ENCODE data around the gene LIN7C.

Gene LIN7C

DNA sequence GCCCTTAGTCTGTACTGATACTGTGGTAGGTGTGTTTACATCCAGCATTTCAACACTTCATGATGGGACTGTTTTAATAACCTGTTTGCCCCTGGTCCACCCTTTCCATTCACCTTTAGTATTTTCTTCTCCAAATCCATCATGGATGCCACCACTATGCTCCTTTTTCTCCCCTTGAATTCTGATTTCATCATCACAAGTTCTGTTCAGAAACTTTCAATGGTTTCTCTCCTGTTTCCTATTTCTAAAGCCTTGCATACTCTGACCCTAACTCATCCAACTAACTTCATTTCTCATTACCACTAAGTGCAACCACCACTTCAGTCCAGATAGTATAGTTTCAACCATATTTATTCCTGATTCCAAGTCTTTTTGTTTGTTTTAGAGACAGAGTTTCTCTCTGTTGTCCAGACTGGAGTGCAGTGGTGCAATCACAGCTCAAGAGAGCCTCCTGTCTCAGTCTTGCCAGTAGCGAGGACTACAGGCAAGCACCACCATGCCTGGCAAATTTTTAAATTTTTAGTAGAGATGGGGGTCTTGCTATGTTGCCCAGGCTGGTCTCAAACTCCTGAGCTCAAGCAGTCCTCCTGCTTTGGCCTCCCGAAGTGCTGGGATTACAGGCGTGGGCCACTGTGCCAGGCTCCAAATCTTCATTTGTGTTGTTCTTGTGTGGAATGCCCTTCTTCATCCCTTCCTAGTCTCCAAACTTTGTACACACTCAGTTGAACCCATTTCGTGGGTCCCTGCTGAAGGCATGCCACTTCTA lies 1.2 kb upstream of the LIN7C start:
- no peak overlapping the region for H3K27ac ChIP-seq (ENCODE audit: low read depth, low read length)
- peaks cover 12% of the 10 kb centered on the region for H3K36me3 ChIP-seq (ENCODE audit: control insufficient read depth, insufficient read depth, low read length)
- no peaks in the 10 kb centered on the region for H3K27me3 ChIP-seq (ENCODE audit: control insufficient read depth, insufficient read depth, low read length)
- peak overlapping the region; percentile 91; the same call in 1 of the 2 replicates for H3K9ac ChIP-seq (ENCODE audit: low read depth, low read length)
- peak overlapping the region; percentile 97 for H3K4me3 ChIP-seq (ENCODE audit: low read depth, low read length)
- H3K9me3 ChIP-seq (ENCODE audit: control insufficient read depth, insufficient read depth, low read length): no peaks in the 10 kb centered on the region
- H3K4me1 ChIP-seq (ENCODE audit: control insufficient read depth, insufficient read depth, low read length): peaks cover 6% of the 10 kb centered on the region

- Histone ChIP-seq H3K27ac (ENCODE audit: low read depth, low read length) (peak overlapping the region; percentile 90), H3K9ac (ENCODE audit: low read depth, low read length) (peak overlapping the region; percentile 91), H3K4me1 (ENCODE audit: control insufficient read depth, insufficient read depth, low read length) (peaks cover 6% of the 10 kb centered on the region), H3K36me3 (ENCODE audit: control insufficient read depth, insufficient read depth, low read length) (peaks cover 27% of the 10 kb centered on the region), H3K27me3 (ENCODE audit: control insufficient read depth, insufficient read depth, low read length) (no peaks in the 10 kb centered on the region), H3K9me3 (ENCODE audit: control insufficient read depth, insufficient read depth, low read length) (no peaks in the 10 kb centered on the region), H3K4me3 (ENCODE audit: low read depth, low read length) (peak overlapping the region; percentile 97)
Observed at GRCh38 chr11:27505781-27506180, 788 bp downstream of the LIN7C start.

- H3K4me3 ChIP-seq (ENCODE audit: low read depth, low read length): no peak overlapping the region
Observed at GRCh38 chr11:27504205-27504604, 2.4 kb downstream of the LIN7C start.

GRCh38 chr11:27501100-27501499 lies 5.5 kb downstream of the LIN7C start:
- no peaks in the 10 kb centered on the region for H3K27me3 ChIP-seq (ENCODE audit: control insufficient read depth, insufficient read depth, low read length)
- H3K27ac ChIP-seq (ENCODE audit: low read depth, low read length): no peak overlapping the region
- peaks cover 8% of the 10 kb centered on the region for H3K4me1 ChIP-seq (ENCODE audit: control insufficient read depth, insufficient read depth, low read length)
- H3K9ac ChIP-seq (ENCODE audit: low read depth, low read length): no peak overlapping the region
- H3K4me3 ChIP-seq (ENCODE audit: low read depth, low read length): no peak overlapping the region
- no peaks in the 10 kb centered on the region for H3K9me3 ChIP-seq (ENCODE audit: control insufficient read depth, insufficient read depth, low read length)
- H3K36me3 ChIP-seq (ENCODE audit: control insufficient read depth, insufficient read depth, low read length): peaks cover 70% of the 10 kb centered on the region

More at GRCh38 chr11:27504205-27504604, 2.4 kb downstream of the LIN7C start:
- no peak overlapping the region for H3K27ac ChIP-seq (ENCODE audit: low read depth, low read length)
- peaks cover 40% of the 10 kb centered on the region for H3K36me3 ChIP-seq (ENCODE audit: control insufficient read depth, insufficient read depth, low read length)
- no peaks in the 10 kb centered on the region for H3K27me3 ChIP-seq (ENCODE audit: control insufficient read depth, insufficient read depth, low read length)
- H3K4me1 ChIP-seq (ENCODE audit: control insufficient read depth, insufficient read depth, low read length): peaks cover 6% of the 10 kb centered on the region
- no peak overlapping the region for H3K9ac ChIP-seq (ENCODE audit: low read depth, low read length)
- no peaks in the 10 kb centered on the region for H3K9me3 ChIP-seq (ENCODE audit: control insufficient read depth, insufficient read depth, low read length)

- no peak overlapping the region for H3K27ac ChIP-seq (ENCODE audit: low read depth, low read length)
- no peak overlapping the region for H3K4me3 ChIP-seq (ENCODE audit: low read depth, low read length)
- no peaks in the 10 kb centered on the region for H3K27me3 ChIP-seq (ENCODE audit: control insufficient read depth, insufficient read depth, low read length)
- peaks cover 75% of the 10 kb centered on the region for H3K36me3 ChIP-seq (ENCODE audit: control insufficient read depth, insufficient read depth, low read length)
- H3K9ac ChIP-seq (ENCODE audit: low read depth, low read length): no peak overlapping the region
- no peaks in the 10 kb centered on the region for H3K9me3 ChIP-seq (ENCODE audit: control insufficient read depth, insufficient read depth, low read length)
- H3K4me1 ChIP-seq (ENCODE audit: control insufficient read depth, insufficient read depth, low read length): 0 out of 2 replicates have a peak, but pooled peaks cover 2% of the 10 kb centered on the region
Observed at GRCh38 chr11:27497911-27498310, 8.7 kb downstream of the LIN7C start.

DNA sequence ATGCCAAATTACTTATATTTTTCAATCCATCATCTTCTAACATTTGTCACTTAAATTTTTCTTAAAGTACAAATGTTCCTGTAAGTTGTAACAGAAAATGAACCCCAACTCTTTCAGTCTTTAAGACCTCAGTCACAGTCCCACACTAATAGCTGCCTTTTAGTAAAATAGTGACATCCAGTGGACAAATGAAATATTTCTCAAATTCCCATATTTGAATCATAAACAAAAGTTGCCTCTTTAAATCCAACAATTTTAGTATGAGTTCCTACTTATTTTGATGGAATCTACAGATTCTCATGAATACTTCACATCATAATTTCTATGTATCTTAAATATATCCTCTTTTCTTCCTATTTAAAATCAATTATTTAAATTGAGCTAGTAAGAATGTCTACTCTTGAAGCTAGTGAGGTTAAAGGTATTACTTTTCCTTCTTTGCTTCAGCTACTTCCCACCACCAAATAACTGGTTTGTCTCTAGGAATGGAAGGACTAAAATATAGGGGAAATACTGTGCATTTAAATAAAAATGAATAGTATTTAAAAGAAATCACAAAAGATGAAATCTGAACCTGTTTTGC lies 9.2 kb downstream of the LIN7C start:
- 0 out of 2 replicates have a peak, but pooled peaks cover 2% of the 10 kb centered on the region for H3K4me1 ChIP-seq (ENCODE audit: control insufficient read depth, insufficient read depth, low read length)
- no peaks in the 10 kb centered on the region for H3K9me3 ChIP-seq (ENCODE audit: control insufficient read depth, insufficient read depth, low read length)
- H3K9ac ChIP-seq (ENCODE audit: low read depth, low read length): no peak overlapping the region
- no peaks in the 10 kb centered on the region for H3K27me3 ChIP-seq (ENCODE audit: control insufficient read depth, insufficient read depth, low read length)
- no peak overlapping the region for H3K4me3 ChIP-seq (ENCODE audit: low read depth, low read length)
- no peak overlapping the region for H3K27ac ChIP-seq (ENCODE audit: low read depth, low read length)
- peaks cover 75% of the 10 kb centered on the region for H3K36me3 ChIP-seq (ENCODE audit: control insufficient read depth, insufficient read depth, low read length)

DNA sequence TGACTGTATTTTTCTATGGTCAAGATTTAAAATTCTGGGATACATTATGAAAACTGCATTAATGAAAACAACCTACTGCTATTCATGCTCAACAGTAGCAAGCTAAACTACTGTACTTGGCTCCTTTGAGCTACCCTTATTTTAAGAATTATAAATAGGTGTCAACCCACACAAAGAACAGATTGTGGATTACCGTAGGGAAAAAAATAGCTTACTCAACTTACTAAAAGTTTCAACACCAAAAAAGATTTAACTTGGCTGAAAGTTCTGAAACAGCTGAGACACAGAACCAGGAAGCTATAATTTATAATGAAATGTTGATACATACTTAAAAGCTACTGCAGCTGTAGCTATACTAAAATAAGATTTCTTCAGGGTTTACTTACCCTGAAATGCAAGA lies 10.1 kb downstream of the LIN7C start:
- H3K4me1 ChIP-seq (ENCODE audit: control insufficient read depth, insufficient read depth, low read length): 0 out of 2 replicates have a peak, but pooled peaks cover 2% of the 10 kb centered on the region
- H3K36me3 ChIP-seq (ENCODE audit: control insufficient read depth, insufficient read depth, low read length): peaks cover 76% of the 10 kb centered on the region
- H3K9ac ChIP-seq (ENCODE audit: low read depth, low read length): no peak overlapping the region
- no peak overlapping the region for H3K4me3 ChIP-seq (ENCODE audit: low read depth, low read length)
- H3K27me3 ChIP-seq (ENCODE audit: control insufficient read depth, insufficient read depth, low read length): no peaks in the 10 kb centered on the region
- H3K27ac ChIP-seq (ENCODE audit: low read depth, low read length): no peak overlapping the region
- H3K9me3 ChIP-seq (ENCODE audit: control insufficient read depth, insufficient read depth, low read length): no peaks in the 10 kb centered on the region

DNA sequence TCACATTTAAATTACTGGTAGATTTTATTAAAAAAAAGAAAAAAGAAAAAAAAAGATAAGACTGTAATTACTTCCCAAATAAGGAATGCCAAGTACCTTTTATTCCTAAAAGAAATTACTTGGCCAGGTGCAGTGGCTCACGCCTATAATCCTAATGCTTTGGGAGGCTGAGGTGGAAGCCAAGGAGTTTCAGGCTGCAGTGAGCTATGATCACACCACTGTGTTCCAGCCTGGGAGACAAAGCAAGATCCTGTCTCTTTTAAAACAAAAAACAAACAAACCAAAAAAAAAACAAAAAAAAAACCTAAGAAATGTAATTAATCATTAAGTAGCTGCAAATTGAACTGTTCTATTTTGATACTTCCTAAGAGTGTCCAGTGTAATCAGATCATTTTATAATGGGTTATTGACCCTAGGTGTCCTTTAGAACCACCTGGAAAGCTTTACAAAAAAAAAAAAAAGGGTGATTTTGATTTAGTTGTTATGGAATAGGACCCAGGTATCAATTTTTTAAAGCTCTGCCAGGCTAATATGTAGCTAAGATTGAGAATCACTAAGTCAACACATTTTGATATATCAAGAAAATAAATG lies 10.8 kb downstream of the LIN7C start:
- 0 out of 2 replicates have a peak, but pooled peaks cover 2% of the 10 kb centered on the region for H3K4me1 ChIP-seq (ENCODE audit: control insufficient read depth, insufficient read depth, low read length)
- H3K27ac ChIP-seq (ENCODE audit: low read depth, low read length): no peak overlapping the region
- H3K9ac ChIP-seq (ENCODE audit: low read depth, low read length): no peak overlapping the region
- no peaks in the 10 kb centered on the region for H3K9me3 ChIP-seq (ENCODE audit: control insufficient read depth, insufficient read depth, low read length)
- no peaks in the 10 kb centered on the region for H3K27me3 ChIP-seq (ENCODE audit: control insufficient read depth, insufficient read depth, low read length)
- no peak overlapping the region for H3K4me3 ChIP-seq (ENCODE audit: low read depth, low read length)
- peaks cover 76% of the 10 kb centered on the region for H3K36me3 ChIP-seq (ENCODE audit: control insufficient read depth, insufficient read depth, low read length)

- no peaks in the 10 kb centered on the region for H3K27me3 ChIP-seq (ENCODE audit: control insufficient read depth, insufficient read depth, low read length)
- no peaks in the 10 kb centered on the region for H3K4me1 ChIP-seq (ENCODE audit: control insufficient read depth, insufficient read depth, low read length)
- H3K36me3 ChIP-seq (ENCODE audit: control insufficient read depth, insufficient read depth, low read length): peaks cover 38% of the 10 kb centered on the region
- no peak overlapping the region for H3K9ac ChIP-seq (ENCODE audit: low read depth, low read length)
- peaks cover 6% of the 10 kb centered on the region; the same call in 1 of the 2 replicates for H3K9me3 ChIP-seq (ENCODE audit: control insufficient read depth, insufficient read depth, low read length)
- H3K27ac ChIP-seq (ENCODE audit: low read depth, low read length): no peak overlapping the region
- no peak overlapping the region for H3K4me3 ChIP-seq (ENCODE audit: low read depth, low read length)
Observed at GRCh38 chr11:27489092-27489491, 17.5 kb downstream of the LIN7C start.

GRCh38 chr11:27487706-27488105 lies 18.9 kb downstream of the LIN7C start:
- Histone ChIP-seq H3K27me3 (ENCODE audit: control insufficient read depth, insufficient read depth, low read length) (no peaks in the 10 kb centered on the region), H3K27ac (ENCODE audit: low read depth, low read length) (no peak overlapping the region), H3K9me3 (ENCODE audit: control insufficient read depth, insufficient read depth, low read length) (peaks cover 6% of the 10 kb centered on the region; the same call in 1 of the 2 replicates), H3K36me3 (ENCODE audit: control insufficient read depth, insufficient read depth, low read length) (peaks cover 28% of the 10 kb centered on the region), H3K9ac (ENCODE audit: low read depth, low read length) (no peak overlapping the region), H3K4me1 (ENCODE audit: control insufficient read depth, insufficient read depth, low read length) (peaks cover 7% of the 10 kb centered on the region; the same call in 1 of the 2 replicates), H3K4me3 (ENCODE audit: low read depth, low read length) (no peak overlapping the region)
